MM.1S (cell line): ENCODE measurements around the gene ZNF79.

ENCODE experiments used
- EZH2 ChIP-seq: fragments of 300-600 bp; sonication (generic); optimal IDR thresholded peaks from 2 replicates; pipeline ENCODE3; 2017; ENCODE audit warnings: low read depth, mild to moderate bottlenecking, antibody characterized with exemption, low read length, mixed read lengths
- TF ChIP-seq, protein P1 (sequence below): fragments of 300-600 bp; sonication (generic); IDR thresholded peaks from 2 replicates; pipeline ENCODE4 v1.5.1; 2016; ENCODE audit warnings: antibody characterized with exemption, low read length, mixed read lengths

DNA sequence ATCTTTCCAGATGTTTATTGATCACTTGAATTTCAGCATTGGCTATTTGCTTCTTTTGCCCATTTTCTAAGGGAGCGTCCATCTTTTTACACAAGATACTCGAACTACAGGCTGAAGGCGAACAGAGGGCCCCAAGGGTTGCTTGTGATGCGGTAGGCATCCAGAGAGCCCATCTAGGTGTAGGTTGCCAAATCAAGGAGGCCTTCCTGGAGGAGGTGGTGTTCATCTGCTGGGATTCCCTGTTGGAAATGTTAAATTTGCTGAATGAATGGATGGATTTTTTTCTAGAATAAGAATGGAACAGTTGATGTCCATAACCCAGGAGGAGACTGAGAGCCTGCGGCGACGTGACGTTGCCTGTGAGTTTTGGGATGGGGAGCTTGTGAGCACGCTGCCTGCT, 58.5 kb downstream of the ZNF79 start:
- TF ChIP-seq, protein P1, sequence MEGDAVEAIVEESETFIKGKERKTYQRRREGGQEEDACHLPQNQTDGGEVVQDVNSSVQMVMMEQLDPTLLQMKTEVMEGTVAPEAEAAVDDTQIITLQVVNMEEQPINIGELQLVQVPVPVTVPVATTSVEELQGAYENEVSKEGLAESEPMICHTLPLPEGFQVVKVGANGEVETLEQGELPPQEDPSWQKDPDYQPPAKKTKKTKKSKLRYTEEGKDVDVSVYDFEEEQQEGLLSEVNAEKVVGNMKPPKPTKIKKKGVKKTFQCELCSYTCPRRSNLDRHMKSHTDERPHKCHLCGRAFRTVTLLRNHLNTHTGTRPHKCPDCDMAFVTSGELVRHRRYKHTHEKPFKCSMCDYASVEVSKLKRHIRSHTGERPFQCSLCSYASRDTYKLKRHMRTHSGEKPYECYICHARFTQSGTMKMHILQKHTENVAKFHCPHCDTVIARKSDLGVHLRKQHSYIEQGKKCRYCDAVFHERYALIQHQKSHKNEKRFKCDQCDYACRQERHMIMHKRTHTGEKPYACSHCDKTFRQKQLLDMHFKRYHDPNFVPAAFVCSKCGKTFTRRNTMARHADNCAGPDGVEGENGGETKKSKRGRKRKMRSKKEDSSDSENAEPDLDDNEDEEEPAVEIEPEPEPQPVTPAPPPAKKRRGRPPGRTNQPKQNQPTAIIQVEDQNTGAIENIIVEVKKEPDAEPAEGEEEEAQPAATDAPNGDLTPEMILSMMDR = no peak
- TF ChIP-seq EZH2 = no peak
